T-helper 9 cell (primary cell): Measurements from ENCODE around the gene SERPIND1.

ENCODE experiments used
- DNase-seq: peaks from one replicate; pipeline ENCODE4 v3.0.0-alpha.2; 2020

Gene SERPIND1

GRCh38 chr22:20776624-20777405 lies 2.9 kb downstream of the SERPIND1 start:
- no peak for DNase-seq

GRCh38 chr22:20777420-20778177 lies 3.7 kb downstream of the SERPIND1 start:
- DNase-seq = no peak

GRCh38 chr22:20779014-20779817 lies 5.3 kb downstream of the SERPIND1 start:
- no peak for DNase-seq

GRCh38 chr22:20779818-20780158 lies 5.9 kb downstream of the SERPIND1 start:
- DNase-seq = no peak

- DNase-seq = no peak
These were observed 7.5 kb downstream of the SERPIND1 start for GRCh38 chr22:20781272-20781990.

GRCh38 chr22:20782083-20782482 lies 8.2 kb downstream of the SERPIND1 start:
- DNase-seq = no peak

- no peak for DNase-seq
These were observed 8.8 kb downstream of the SERPIND1 start for GRCh38 chr22:20782596-20783299.

GRCh38 chr22:20783300-20783673 lies 9.4 kb downstream of the SERPIND1 start:
- DNase-seq = no peak

GRCh38 chr22:20783844-20784723 lies 10.2 kb downstream of the SERPIND1 start:
- DNase-seq = peak; percentile 8

- DNase-seq = no peak
These were observed 11.5 kb downstream of the SERPIND1 start for GRCh38 chr22:20785415-20785814.

GRCh38 chr22:20786048-20786447 lies 12.1 kb downstream of the SERPIND1 start:
- DNase-seq = no peak

GRCh38 chr22:20786536-20786979 lies 12.6 kb downstream of the SERPIND1 start:
- DNase-seq = no peak

GRCh38 chr22:20787223-20787622 lies 13.3 kb downstream of the SERPIND1 start:
- no peak for DNase-seq

GRCh38 chr22:20787746-20788626 lies 14.1 kb downstream of the SERPIND1 start:
- DNase-seq = no peak

GRCh38 chr22:20788627-20789344 lies 14.9 kb downstream of the SERPIND1 start:
- DNase-seq = no peak

- DNase-seq = no peak
These were observed 18.5 kb downstream of the SERPIND1 start for GRCh38 chr22:20792221-20792965.

GRCh38 chr22:20792966-20793728 lies 19.2 kb downstream of the SERPIND1 start:
- DNase-seq = no peak
